GF-D8 (cell line): ENCODE data around the gene AKAP9.
"Not testable (repeated sequence)": the region's sequence is repeated elsewhere in the genome, so short reads cannot be mapped to it uniquely, and the experiment has no call there.

Source experiments
- DNase-seq: peaks from one replicate; lab custom pipeline; 2025; lab: John Stamatoyannopoulos, UW

The AKAP9 gene

GRCh38 chr7:91946549-91946948 lies 5.9 kb downstream of the AKAP9 start:
- DNase-seq: no peak

- no peak for DNase-seq
Observed at GRCh38 chr7:91947948-91948347, 7.3 kb downstream of the AKAP9 start.

- DNase-seq: no peak
Observed at GRCh38 chr7:91949221-91950009, 8.8 kb downstream of the AKAP9 start.

- DNase-seq: no peak
Observed at GRCh38 chr7:91953618-91954017, 13.0 kb downstream of the AKAP9 start.

DNA sequence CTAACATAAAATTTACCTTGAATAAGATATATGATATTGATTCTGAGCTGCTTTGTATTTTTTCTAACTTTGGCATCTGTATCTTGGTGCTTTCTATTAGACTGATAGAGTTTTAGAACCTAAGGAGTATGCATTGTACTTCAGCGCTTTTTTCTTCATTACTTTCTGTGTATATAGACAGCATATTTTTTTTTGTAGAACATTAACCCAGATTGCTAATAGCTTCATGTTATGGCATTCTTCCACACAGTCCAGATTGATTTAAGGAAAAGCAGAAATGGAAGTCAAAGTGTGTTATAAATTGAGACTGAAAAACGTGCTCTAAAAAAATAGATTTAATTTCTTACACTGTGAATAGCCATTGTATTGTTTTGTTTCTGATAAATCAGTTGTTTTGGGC lies 15.8 kb downstream of the AKAP9 start:
- not testable (repeated sequence) for DNase-seq

- no peak for DNase-seq
Observed at GRCh38 chr7:91957232-91957631, 16.6 kb downstream of the AKAP9 start.

DNA sequence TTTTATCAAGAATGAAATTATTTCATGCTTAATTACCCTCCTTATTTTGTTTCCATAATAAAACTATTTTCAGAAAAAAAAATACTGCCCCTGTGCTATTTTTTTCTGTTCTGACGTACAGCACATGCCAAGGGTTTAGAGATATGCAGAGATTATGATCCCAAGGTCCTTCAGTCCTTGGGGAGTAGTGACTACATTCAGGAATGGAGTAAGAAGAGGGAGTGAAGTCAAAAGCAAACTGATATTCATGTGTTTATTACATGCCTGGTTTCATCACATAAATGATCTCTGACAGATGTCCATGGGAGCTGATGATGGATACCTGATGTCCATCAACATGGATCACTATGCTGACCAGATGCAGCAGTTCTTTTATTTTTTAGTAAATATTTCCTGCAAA lies 17.2 kb downstream of the AKAP9 start:
- no peak for DNase-seq

- DNase-seq: no peak
Observed at GRCh38 chr7:91959023-91959422, 18.4 kb downstream of the AKAP9 start.

- no peak for DNase-seq
Observed at GRCh38 chr7:91961816-91962215, 21.2 kb downstream of the AKAP9 start.

- DNase-seq: no peak
Observed at GRCh38 chr7:91962419-91962818, 21.8 kb downstream of the AKAP9 start.

DNA sequence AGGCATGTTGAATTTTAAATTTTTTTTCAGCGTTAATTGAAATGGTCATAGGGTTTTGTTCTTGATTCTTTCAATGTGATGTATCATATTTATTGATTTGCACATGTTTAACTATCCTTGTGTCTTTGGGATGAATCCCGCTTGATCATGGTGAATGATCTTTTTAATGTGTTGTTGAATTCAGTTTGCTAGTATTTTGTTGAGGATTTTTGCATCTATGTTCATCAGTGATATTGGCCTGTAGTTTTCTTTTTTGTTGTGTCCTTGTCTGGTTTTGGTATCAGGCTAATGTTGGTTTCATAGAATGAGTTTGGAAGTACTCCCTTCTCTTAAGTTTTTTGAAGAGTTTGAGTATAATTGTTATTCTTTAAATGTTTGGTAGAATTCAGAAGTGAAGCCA lies 26.9 kb downstream of the AKAP9 start:
- DNase-seq: not testable (repeated sequence)

DNA sequence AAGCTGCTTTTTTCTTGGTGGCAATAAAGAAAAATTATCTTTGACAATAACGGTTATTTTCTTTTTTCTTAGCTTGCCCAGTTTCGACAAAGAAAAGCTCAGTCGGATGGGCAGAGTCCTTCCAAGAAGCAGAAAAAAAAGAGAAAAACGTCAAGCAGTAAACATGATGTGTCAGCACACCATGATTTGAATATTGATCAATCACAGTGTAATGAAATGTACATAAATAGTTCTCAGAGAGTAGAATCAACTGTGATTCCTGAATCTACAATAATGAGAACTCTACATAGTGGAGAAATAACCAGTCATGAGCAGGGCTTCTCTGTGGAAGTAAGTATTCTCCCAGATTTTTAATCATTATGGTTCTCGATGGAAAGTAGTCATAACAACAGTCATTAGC lies 33.0 kb downstream of the AKAP9 start:
- DNase-seq: no peak

DNA sequence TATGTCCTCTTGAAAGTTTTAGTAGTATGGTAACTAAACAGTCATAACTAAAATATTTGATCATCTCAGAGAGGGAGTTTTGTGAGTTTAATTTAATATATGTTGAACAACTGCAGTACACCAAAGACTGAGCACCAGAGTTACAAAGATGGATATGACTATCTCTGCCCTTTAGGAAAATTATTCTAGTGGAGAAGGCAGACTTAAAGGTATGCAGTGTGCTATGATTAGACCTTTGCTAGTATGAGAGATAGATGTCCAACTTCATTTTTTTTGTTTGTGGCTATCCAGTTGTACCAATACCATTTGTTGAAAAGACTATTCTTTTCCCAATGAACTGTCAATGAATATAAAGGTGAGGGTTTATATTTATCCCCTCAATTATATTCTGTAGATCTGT lies 33.4 kb downstream of the AKAP9 start:
- no peak for DNase-seq

DNA sequence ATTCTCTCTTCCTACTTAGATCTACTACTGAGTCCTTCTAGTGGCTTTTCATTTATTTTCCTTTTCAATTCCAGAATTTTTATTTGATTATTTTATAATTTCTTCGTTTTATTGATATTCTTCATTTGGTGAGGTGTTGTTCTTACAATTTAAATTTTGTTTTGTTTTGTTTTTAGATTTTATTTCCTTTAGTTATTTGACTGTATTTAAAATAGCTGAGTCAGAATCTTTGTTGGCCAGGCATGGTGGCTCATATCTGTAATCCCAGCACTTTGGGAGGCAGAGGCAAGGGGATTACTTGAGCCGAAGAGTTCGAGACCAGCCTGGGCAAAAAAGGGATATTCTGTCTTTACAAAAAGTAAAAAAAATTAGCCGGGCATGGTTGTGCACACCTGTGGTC lies 36.1 kb downstream of the AKAP9 start:
- DNase-seq: no peak

DNA sequence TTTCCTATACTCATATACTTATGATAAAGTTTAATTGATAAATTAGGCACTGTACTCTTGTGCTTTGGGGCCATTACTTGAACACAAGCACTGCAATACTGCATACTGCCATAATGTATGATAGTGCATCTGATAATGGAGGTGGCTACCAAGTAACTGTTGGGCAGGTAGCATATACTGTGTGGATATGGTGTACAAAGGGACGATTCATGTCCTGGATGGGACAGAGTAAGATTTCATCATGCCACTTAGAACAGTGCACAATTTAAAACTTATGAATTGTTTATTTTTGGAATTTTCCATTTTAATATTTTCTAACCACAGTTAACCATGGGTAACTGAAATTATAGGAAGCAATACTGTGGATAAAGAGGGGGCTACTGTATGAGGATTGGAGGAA lies 38.9 kb downstream of the AKAP9 start:
- DNase-seq: no peak

DNA sequence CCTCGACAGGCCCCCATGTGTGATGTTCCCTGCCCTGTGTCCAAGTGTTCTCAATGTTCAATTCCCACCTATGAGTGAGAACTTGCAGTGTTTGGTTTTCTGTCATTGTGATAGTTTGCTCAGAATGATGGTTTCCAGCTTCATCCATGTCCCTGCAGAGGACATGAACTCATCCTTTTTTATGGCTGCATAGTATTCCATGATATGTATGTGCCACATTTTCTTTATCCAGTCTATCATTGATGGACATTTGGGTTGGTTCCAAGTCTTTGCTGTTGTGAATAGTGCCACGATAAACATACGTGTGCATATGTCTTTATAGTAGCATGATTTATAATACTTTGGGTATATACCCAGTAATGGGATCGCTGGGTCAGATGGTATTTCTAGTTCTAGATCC lies 41.7 kb downstream of the AKAP9 start:
- not testable (repeated sequence) for DNase-seq

- no peak for DNase-seq
Observed at GRCh38 chr7:91988213-91988612, 47.6 kb downstream of the AKAP9 start.

DNA sequence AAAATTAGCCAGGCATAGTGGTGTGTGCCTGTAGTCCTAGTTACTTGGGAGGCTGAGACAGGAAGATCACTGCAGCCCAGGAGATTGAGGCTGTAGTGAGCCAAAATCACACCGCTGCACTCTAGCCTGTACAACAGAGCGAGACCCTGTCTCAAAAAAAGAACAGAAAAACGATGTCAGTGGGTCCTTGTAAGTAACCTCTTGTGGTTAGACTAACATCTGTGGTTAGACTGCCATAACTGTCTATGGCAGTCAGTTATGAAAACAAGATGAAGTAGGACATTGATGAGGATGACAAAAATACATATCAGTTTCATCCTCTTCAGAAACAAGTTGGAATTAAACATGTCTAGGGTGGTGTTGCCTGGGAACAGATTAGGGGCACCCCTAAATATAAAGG lies 53.3 kb downstream of the AKAP9 start:
- no peak for DNase-seq

GRCh38 chr7:91995391-91996105 lies 54.9 kb downstream of the AKAP9 start:
- DNase-seq: no peak

- DNase-seq: no peak
Observed at GRCh38 chr7:91999631-92000565, 59.2 kb downstream of the AKAP9 start.

DNA sequence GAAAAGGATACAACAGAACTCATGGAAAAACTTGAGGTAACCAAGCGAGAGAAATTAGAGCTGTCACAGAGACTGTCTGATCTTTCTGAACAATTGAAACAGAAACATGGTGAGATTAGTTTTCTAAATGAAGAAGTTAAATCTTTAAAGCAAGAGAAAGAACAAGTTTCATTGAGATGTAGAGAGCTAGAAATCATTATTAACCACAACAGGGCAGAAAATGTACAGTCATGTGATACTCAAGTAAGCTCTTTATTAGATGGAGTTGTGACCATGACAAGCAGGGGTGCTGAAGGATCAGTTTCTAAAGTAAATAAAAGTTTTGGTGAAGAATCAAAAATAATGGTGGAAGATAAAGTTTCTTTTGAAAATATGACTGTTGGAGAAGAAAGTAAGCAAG lies 62.1 kb downstream of the AKAP9 start:
- DNase-seq: no peak

GRCh38 chr7:92006046-92006445 lies 65.4 kb downstream of the AKAP9 start:
- DNase-seq: no peak

- no peak for DNase-seq
Observed at GRCh38 chr7:92010215-92010614, 69.6 kb downstream of the AKAP9 start.
